ENCODE results near the gene STAT6.

DNA sequence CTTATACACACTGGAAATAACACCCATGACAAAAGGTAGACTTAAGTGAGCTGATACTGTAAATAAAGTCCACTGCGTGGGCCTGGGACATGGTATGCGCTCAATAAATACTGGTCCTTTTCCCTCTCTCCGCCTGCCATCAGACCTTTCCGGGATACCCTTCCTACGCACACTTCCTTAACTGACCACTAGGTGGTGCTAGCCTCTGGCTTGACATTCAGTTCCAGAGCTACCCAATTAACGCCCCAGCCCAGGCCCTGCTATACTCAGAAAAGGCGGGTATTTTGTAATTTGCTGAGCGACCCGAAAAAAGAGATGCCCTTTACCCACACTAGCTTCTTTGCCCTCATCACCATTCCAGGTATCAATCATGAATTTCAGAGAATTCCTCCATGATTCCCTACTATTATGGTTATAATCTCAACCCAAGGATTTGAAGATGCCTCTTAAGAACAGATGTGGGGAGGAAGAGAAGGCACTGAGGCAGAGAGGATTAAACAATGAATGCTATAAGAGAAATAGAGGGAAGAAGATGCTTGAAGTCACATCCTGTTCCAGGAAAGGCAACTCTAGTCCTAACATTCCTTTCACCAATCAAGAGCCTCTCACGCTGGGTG, 13.2 kb upstream of the STAT6 start:
- TF ChIP-seq, protein P1, sequence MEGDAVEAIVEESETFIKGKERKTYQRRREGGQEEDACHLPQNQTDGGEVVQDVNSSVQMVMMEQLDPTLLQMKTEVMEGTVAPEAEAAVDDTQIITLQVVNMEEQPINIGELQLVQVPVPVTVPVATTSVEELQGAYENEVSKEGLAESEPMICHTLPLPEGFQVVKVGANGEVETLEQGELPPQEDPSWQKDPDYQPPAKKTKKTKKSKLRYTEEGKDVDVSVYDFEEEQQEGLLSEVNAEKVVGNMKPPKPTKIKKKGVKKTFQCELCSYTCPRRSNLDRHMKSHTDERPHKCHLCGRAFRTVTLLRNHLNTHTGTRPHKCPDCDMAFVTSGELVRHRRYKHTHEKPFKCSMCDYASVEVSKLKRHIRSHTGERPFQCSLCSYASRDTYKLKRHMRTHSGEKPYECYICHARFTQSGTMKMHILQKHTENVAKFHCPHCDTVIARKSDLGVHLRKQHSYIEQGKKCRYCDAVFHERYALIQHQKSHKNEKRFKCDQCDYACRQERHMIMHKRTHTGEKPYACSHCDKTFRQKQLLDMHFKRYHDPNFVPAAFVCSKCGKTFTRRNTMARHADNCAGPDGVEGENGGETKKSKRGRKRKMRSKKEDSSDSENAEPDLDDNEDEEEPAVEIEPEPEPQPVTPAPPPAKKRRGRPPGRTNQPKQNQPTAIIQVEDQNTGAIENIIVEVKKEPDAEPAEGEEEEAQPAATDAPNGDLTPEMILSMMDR (IDR thresholded peaks at IDR 0.05) = peak; percentile 91 to 100 (median 97)
- TF ChIP-seq POLR2A (IDR thresholded peaks at IDR 0.05) = no peak

Data from heart left ventricle (tissue), 13 donors.